Neural cell (in vitro differentiated cells): ENCODE measurements around the gene WNT16.

Source experiments
- EP300 ChIP-seq: fragments of 450-650 bp; conservative IDR thresholded peaks from 2 replicates; pipeline ENCODE4 v1.6.1; 2014; ENCODE audit warnings: antibody characterized with exemption, mild to moderate bottlenecking, moderate library complexity; ENCODE audit not compliant: poor library complexity, severe bottlenecking
- MXI1 ChIP-seq: fragments of 450-650 bp; conservative IDR thresholded peaks from 2 replicates; pipeline ENCODE4 v1.6.1; 2014; ENCODE audit warnings: antibody characterized with exemption, mild to moderate bottlenecking; ENCODE audit not compliant: poor library complexity, severe bottlenecking
- POLR2AphosphoS5 ChIP-seq: IDR thresholded peaks from 2 replicates; pipeline ENCODE4 v1.6.1; 2012
- REST ChIP-seq: IDR thresholded peaks from 2 replicates; pipeline ENCODE4 v1.6.1; 2012; ENCODE audit warnings: borderline replicate concordance
- TAF1 ChIP-seq: IDR thresholded peaks from 2 replicates; pipeline ENCODE4 v1.6.1; 2012; ENCODE audit warnings: low read depth
- TF ChIP-seq, protein P1 (sequence below): fragments of 450-650 bp; IDR thresholded peaks from 2 replicates; pipeline ENCODE4 v1.5.1; 2014; ENCODE audit warnings: antibody characterized with exemption, mild to moderate bottlenecking, moderate library complexity; ENCODE audit not compliant: poor library complexity, severe bottlenecking

GRCh38 chr7:121385800-121386179, 57.0 kb downstream of the WNT16 start:
- no peak for TF ChIP-seq MXI1
- TF ChIP-seq, protein P1, sequence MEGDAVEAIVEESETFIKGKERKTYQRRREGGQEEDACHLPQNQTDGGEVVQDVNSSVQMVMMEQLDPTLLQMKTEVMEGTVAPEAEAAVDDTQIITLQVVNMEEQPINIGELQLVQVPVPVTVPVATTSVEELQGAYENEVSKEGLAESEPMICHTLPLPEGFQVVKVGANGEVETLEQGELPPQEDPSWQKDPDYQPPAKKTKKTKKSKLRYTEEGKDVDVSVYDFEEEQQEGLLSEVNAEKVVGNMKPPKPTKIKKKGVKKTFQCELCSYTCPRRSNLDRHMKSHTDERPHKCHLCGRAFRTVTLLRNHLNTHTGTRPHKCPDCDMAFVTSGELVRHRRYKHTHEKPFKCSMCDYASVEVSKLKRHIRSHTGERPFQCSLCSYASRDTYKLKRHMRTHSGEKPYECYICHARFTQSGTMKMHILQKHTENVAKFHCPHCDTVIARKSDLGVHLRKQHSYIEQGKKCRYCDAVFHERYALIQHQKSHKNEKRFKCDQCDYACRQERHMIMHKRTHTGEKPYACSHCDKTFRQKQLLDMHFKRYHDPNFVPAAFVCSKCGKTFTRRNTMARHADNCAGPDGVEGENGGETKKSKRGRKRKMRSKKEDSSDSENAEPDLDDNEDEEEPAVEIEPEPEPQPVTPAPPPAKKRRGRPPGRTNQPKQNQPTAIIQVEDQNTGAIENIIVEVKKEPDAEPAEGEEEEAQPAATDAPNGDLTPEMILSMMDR = no peak
- TF ChIP-seq EP300 = peak; percentile 79
- no peak for TF ChIP-seq TAF1
- peak; percentile 62 for TF ChIP-seq POLR2AphosphoS5
- TF ChIP-seq REST = no peak
